GM12874 (cell line): Measurements from ENCODE around the gene MYO1H.

Source experiments
- CTCF ChIP-seq: IDR thresholded peaks from 2 replicates; pipeline ENCODE4 v1.5.1; 2011; ENCODE audit warnings: low read depth, mild to moderate bottlenecking, control low read depth, low read length, moderate library complexity; ENCODE audit not compliant: insufficient read depth

Gene MYO1H

GRCh38 chr12:109480356-109480755 lies 132.7 kb downstream of the MYO1H start:
- TF ChIP-seq CTCF = no peak

- no peak for TF ChIP-seq CTCF
Observed at GRCh38 chr12:109481863-109482262, 134.2 kb downstream of the MYO1H start.

GRCh38 chr12:109482491-109482890 lies 134.8 kb downstream of the MYO1H start:
- TF ChIP-seq CTCF = no peak

GRCh38 chr12:109482894-109483293 lies 135.2 kb downstream of the MYO1H start:
- TF ChIP-seq CTCF = no peak

GRCh38 chr12:109483346-109483745 lies 135.6 kb downstream of the MYO1H start:
- TF ChIP-seq CTCF = no peak

GRCh38 chr12:109485201-109485600 lies 137.5 kb downstream of the MYO1H start:
- TF ChIP-seq CTCF = no peak

GRCh38 chr12:109487181-109488050 lies 139.7 kb downstream of the MYO1H start:
- no peak for TF ChIP-seq CTCF
